ENCODE data around the gene CEP43.

GRCh38 chr6:167027772-167028171, 28.6 kb downstream of the CEP43 start:
- TF ChIP-seq POLR2A (IDR thresholded peaks at IDR 0.05; ENCODE audit: low read depth, low read length) (no peak), TAF1 (IDR thresholded peaks at IDR 0.05; ENCODE audit: borderline replicate concordance, low read depth, low read length) (no peak), POLR2AphosphoS5 (IDR thresholded peaks at IDR 0.05; ENCODE audit: low read depth, low read length) (no peak)

All from GM12892 (cell line).